ENCODE results near the gene NSMCE1.
"Not testable (repeated sequence)": the region's sequence is repeated elsewhere in the genome, so short reads cannot be mapped to it uniquely, and the experiment has no call there.

Gene NSMCE1

DNA sequence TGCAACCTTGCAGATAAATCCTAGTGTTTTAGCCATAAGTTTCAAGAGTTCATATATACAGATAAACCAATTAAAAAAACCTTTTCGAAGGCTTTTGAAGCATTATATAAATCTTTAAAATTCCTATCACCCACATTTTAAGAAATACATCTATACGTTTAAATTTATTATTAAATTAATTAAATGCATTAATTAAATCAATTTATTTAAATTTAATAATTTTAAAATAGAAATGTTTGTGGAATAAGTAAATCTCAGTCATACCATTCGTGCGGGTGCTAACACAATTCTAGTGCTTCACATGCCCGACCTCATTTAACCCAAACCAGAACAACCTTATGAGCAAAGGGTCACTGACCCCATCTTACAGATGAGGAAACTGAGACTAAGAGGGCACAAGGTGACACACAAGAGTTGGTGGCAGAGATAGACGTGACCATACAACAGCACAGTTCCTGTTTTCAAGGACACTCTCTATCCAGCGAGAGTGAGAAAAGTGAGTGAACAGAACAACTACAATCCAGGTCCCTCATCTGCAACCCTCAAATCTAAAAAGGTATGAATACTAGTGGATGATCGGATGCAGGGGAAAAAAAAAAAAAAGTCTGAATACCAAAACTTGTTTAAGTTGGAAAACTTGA lies 1.4 kb downstream of the NSMCE1 start:
- no peak for DNase-seq

- DNase-seq = no peak
Measured at GRCh38 chr16:27265982-27266381, 2.6 kb downstream of the NSMCE1 start.

DNA sequence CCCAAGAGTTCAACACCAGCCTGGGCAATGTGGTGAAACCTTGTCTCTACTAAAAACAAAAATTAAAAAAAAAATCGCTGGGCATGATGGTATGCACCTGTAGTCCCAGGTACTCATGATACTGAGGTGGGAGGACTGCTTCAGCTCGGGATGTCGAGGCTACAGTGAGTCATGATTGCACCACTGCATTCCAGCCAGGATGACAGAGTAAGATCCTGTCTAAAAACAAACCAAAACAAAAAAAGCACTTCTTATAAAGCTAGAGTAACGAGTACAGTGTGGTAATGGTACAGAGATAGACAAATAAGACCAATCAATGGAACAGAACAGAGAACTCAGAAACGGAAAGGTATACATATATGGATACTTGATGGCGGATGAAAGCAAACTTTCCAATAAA lies 4.4 kb downstream of the NSMCE1 start:
- no peak for DNase-seq

GRCh38 chr16:27262904-27263423 lies 5.6 kb downstream of the NSMCE1 start:
- not testable (repeated sequence) for DNase-seq

GRCh38 chr16:27259710-27260109 lies 8.9 kb downstream of the NSMCE1 start:
- DNase-seq = no peak

GRCh38 chr16:27258241-27258734 lies 10.3 kb downstream of the NSMCE1 start:
- DNase-seq = no peak

DNA sequence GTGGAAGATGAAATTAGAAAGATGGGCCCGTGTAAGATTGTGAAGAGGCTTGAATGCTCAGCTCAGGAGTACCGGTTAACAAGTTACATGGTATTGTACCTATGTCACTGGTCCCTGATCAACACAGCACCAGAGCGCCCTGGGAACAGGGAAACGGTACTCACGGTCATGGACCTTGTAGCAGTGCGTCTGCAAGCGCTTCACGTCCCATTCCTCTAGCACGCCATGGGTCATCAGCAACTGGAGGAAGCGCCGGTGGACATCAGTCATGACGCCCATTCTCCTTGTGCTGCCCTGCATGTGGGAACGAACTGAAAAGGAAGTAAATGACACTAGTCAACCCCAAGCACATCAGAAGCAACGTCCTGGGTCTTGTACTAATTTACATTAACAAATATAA lies 11.3 kb downstream of the NSMCE1 start:
- no peak for DNase-seq

DNA sequence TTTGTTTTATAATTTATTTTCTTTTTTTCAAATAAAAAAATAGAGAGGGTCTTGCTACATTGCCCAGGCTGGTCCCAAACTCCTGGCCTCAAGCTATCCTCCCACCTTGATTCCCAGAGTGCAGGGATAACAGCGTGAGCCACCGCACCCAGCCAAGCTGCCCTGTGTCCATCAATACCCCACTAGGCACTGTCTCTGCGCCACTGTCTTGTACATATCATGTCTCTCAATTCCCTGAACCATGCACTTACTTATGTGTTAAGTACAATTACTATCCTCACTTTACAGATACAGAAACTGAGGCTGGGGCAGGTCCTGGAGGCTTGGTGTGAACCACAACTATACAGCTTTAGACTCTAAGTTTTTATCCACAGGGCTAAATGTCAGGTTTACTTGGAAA lies 11.7 kb downstream of the NSMCE1 start:
- DNase-seq = no peak

- no peak for DNase-seq
Measured at GRCh38 chr16:27254262-27254811, 14.2 kb downstream of the NSMCE1 start.

GRCh38 chr16:27253526-27253930 lies 15.0 kb downstream of the NSMCE1 start:
- no peak for DNase-seq

DNA sequence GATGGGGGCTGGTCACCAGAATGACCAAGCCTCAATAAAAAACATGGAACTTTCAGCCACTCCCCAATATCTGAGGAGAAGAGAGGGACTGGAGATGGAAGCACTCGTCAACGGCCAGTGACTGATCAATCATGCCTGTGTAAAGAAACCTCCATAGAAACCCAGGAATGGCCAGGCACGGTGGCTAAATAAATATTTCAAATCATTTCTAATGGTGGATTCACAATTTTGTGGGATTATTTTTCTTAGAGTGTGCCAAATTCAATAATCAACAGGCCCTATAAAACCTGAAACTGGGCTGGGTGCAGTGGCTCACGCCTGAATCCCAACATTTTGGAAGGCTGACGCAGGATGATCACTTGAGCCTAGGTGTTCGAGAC lies 16.4 kb downstream of the NSMCE1 start:
- no peak for DNase-seq

DNA sequence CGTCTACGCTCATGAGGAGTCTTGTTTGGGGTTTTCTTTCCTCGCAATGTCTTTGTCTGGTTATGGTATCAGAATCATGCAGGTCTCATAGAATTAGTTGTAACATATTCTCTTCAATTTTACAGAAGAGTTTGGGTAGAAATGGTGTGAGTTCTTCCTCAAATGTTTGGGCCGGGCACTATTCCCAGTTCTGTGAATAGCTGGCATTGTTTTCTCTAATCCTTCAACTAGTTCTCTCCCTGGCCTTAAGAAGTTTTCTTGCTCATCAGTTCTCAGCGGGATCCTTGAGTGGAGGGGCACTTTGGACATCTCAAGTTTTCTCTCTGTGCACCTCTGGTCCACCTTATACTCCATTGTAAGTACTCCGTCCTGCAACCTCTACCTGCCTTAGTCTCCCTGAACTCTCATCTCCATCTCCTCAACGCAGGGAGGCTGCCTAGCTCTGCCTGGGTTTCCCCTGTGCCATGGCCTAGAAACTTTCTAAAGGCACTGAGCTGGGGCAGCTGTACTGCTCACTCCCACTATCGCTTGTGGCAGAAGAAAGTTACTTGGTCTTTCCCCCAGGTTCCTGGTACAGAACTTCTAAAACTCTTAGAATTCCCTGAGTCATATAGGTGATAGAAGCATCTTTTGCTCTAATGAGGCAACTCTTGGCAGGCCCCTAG lies 16.9 kb downstream of the NSMCE1 start:
- no peak for DNase-seq

GRCh38 chr16:27248886-27249285 lies 19.7 kb downstream of the NSMCE1 start:
- not testable (repeated sequence) for DNase-seq

DNA sequence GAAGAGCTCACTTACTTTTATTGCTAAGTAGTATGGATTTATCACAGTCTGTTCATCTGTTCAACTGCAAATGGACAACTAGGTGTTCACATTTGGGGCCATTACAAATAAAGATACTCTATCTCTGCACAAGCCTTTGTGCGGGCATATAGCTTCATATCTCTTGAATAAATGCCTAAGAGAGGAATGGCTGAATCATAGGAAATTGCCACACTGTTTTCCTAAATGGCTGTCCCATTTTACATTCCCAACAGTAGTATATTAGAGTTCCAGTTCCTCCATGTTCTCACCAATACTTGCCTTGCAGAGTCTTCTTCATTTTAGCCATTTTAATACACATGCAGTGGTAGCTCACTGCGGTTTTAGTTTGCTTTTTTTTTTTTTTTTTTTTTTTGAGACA lies 20.5 kb downstream of the NSMCE1 start:
- no peak for DNase-seq

- DNase-seq = not testable (repeated sequence)
Measured at GRCh38 chr16:27247076-27247475, 21.5 kb downstream of the NSMCE1 start.

- DNase-seq = no peak
Measured at GRCh38 chr16:27246439-27246838, 22.1 kb downstream of the NSMCE1 start.

- no peak for DNase-seq
Measured at GRCh38 chr16:27245276-27246172, 23.0 kb downstream of the NSMCE1 start.

DNA sequence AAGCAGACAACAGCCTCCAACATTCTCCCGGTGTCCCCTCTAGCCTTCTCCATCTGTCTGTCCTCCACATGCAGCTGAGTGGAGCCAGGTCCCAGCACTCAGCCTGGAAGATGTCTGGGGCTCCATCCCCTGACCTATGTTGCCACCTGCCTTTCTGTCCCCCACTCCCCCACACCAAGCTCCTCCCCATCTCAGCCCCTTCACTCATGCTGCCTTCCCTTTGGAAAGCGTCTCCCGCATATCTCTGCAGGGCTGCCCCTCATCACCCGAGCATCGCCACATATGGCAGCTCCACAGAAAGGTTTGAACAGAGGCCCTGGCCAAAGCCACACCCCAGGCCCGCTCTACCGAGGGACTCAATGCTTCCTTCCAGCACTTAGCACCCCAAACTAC lies 24.2 kb downstream of the NSMCE1 start:
- DNase-seq = no peak

- DNase-seq = no peak
Measured at GRCh38 chr16:27243725-27244362, 24.7 kb downstream of the NSMCE1 start.

DNA sequence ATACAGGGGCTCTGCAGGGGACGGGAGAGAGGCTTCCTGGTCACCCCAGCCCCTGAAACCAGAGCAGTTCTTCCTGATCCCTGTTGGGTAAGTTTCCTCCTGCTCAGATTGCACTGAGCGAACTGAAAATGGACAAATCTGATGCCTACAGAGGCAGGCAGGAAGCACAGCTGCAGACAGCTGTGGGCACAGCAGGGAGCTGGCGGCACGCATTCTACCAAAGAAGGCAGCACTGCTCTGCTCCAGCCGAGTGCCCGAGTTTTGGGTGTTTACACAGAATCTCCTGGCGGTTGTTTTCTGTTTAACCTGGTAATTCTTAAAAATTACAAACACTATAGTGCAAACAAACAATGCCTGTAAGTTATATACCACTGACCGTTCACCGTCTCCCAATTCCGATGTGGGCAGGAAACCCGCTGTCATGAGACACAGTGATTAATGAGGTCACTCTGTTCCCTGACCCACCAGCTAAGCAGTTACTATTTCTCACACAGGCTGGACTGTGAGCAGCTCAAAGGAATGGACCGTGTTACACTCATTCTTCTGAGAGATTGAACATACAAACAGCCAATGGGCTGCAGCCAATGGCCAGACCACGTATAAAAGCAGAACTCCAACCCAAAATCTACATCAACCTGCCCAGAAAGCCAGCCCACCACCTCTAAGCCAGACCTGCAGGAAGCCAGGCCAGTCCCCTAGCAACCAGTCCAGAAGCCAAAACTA lies 25.5 kb downstream of the NSMCE1 start:
- DNase-seq = no peak

DNA sequence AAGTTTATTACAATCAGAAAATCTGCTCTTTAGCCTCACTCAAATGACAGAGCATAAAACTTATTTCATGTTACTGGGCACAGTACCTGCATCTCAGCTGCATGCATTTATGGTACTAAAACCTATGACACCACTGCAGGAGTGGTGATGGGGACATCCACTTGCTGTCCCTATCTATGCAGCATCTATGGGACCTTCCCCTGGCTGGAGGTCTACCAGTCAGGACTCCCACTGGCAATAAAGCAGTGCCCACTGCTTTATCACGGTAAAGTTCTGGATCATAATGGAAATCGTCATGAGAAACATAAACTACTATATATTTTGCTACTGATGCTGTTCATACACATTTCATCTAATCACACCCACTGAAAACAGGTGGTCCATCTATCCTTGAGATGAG lies 26.2 kb downstream of the NSMCE1 start:
- DNase-seq = no peak

- DNase-seq = no peak
Measured at GRCh38 chr16:27241658-27242057, 26.9 kb downstream of the NSMCE1 start.

Data from activated gamma-delta T cell treated with Interleukin-2 at 50 U/mL for 16 hours (primary cell).